Esophagus squamous epithelium (tissue), 5 donors: ENCODE results near the gene MSH4. TPM values are rescaled to one million over a fixed set of nuclear protein-coding genes. Genes with fewer than 3 reads are reported as not detected.

ENCODE experiments used
- DNase-seq: peaks from one replicate; lab custom pipeline; 2025; lab: John Stamatoyannopoulos, UW
- H3K27ac ChIP-seq, 4 donors: fragments of 200-600 bp; sonication (generic); one replicate each; pipeline ENCODE4 v1.5.1; 2016 to 2019; ENCODE audit warnings: mild to moderate bottlenecking in 1 of 4
- H3K27me3 ChIP-seq, 4 donors: fragments of 200-600 bp; sonication (generic); 1 replicate in 3 of 4; 2 replicates in 1 of 4; pipeline versions ENCODE4 v1.5.1 to v1.6.0; 2017 to 2021; ENCODE audit warnings: antibody characterized with exemption in 1 of 4
- H3K36me3 ChIP-seq, 3 donors: fragments of 200-600 bp; sonication (generic); one replicate each; pipeline ENCODE4 v1.5.1; 2016 to 2019
- H3K4me1 ChIP-seq, 3 donors: fragments of 200-600 bp; sonication (generic); one replicate each; pipeline ENCODE4 v1.5.1; 2017 to 2019
- H3K4me3 ChIP-seq, 4 donors: fragments of 200-600 bp; sonication (generic); 1 replicate in 3 of 4; 2 replicates in 1 of 4; pipeline ENCODE4 v1.5.1; 2016 to 2019; ENCODE audit warnings: mild to moderate bottlenecking in 2 of 4, moderate library complexity in 1 of 4
- H3K9me3 ChIP-seq, 3 donors: fragments of 200-600 bp; sonication (generic); one replicate each; pipeline ENCODE4 v1.5.1; 2016 to 2019
- POLR2A ChIP-seq, 4 donors: fragments of 450-650 bp; IDR thresholded peaks; one replicate each; pipeline ENCODE4 v1.6.1; 2017; ENCODE audit warnings: antibody characterized with exemption in 4 of 4, mild to moderate bottlenecking in 4 of 4, moderate library complexity in 3 of 4
- WGBS, 2 donors: methylation state at CpG; one replicate each; pipeline ENCODE4 v1.1.5; 2018; 5-methylcytosine and 5-hydroxymethylcytosine counted together
- intact Hi-C: fragments of 100-400 bp; cut with DNase I; formaldehyde crosslinking; loops from one replicate; pipeline ENCODE4 v1.15.0; 2022
- total RNA-seq, 4 donors: library from RNA; depleted of rRNA; stranded (reverse); fragments of >200 nt; gene quantifications; one replicate each; pipeline ENCODE4 v1.1.0, GENCODE V29; 2016
- TF ChIP-seq, protein P1 (sequence below), 6 experiments: fragments of 450-650 bp in 4 of 6; fragments of 200-600 bp in 2 of 6; sonication (generic) in 2 of 6; IDR thresholded peaks; one replicate each; pipeline ENCODE4 v1.5.1; 2016 to 2019; ENCODE audit warnings: antibody characterized with exemption in 6 of 6, mild to moderate bottlenecking in 4 of 6, moderate library complexity in 4 of 6
- donor health status: DM: yes; HTN: yes; CAD: no.

The MSH4 gene
- total RNA-seq, 4 donors from 2014 or later: 0.35 to 0.38 TPM; not detected in 2

DNA sequence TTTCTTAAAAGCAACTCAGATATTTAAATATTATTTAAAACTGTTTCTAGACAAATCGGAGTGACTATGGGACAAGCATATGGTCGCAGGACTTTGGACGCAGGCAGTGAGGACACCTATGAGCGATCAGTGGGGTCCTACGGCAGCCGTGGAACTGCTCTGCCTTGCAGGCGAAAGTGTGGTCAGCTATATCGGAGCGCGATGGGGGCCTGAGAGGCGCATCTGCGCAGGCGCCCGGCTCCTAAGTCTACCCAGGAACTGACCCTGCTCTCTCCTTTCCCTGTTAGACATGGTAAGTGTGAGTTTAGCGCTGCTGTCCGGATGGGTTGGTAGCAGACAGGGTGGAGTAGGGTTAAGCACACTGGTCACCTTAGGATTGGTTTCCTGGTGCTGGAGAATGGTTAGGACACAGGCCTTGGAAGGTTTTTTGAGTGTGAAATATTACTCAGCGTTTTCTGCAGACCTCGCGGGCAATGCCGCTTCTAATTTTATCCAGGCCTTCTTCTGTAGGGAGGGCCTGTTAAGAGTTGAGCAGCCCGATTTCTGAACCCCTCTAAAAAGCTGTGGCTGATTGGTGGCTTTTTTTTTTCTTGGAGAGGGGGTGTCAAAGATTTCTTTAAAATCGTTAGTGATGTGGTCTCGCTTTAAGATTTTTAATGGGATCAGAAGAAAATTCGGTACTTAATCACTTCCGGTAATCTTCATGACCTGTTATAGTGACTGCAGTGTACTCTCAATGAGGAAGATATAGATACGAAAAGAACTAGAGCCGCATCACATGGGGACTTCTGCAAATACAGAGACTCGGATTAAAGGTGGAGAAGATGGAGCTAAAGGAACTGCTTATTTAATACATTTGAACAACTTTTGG lies 10.5 kb upstream of the MSH4 start, which contains the start of gene RABGGTB:
TSS of gene RABGGTB (plus strand) at position 274 of the 871 bp plus-strand sequence. CDS start at position 290, 16 bp downstream.
- peak within 1 kb of the TSS; percentile 66 to 85 (median 78) for H3K4me3 ChIP-seq
- peak; percentile 76 for DNase-seq
- intact Hi-C loops: no loop called here

DNA sequence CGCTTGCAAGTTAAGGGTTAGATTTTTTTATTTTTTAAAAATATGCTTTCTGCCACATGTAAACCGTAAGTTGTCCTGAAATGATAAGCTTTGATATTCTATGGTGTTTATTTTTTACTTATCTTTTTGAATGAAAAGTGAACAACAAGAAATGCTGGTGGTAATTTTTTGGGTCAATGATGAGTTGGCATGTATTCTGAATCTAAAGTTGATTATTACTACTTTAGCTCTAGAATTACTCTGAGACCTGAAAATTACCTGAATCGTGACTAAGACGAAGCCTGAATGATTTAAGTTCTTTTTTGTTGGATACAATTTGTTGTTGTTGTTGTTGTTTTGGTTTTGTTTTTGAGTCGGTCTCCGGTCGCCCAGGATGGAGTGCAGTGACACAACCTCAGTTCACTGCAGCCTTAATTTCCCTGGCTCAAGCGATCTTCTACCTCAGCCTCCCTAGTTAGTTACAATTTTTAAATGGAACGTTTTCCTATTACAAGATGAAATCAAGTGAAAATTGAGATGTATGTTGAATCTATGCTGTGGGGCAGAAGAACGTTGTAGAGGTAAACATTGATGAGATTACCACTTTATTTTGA lies 9.7 kb upstream of the MSH4 start:
- TF ChIP-seq, protein P1, sequence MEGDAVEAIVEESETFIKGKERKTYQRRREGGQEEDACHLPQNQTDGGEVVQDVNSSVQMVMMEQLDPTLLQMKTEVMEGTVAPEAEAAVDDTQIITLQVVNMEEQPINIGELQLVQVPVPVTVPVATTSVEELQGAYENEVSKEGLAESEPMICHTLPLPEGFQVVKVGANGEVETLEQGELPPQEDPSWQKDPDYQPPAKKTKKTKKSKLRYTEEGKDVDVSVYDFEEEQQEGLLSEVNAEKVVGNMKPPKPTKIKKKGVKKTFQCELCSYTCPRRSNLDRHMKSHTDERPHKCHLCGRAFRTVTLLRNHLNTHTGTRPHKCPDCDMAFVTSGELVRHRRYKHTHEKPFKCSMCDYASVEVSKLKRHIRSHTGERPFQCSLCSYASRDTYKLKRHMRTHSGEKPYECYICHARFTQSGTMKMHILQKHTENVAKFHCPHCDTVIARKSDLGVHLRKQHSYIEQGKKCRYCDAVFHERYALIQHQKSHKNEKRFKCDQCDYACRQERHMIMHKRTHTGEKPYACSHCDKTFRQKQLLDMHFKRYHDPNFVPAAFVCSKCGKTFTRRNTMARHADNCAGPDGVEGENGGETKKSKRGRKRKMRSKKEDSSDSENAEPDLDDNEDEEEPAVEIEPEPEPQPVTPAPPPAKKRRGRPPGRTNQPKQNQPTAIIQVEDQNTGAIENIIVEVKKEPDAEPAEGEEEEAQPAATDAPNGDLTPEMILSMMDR (IDR thresholded peaks at IDR 0.05): no peak
- no peak for TF ChIP-seq POLR2A (IDR thresholded peaks at IDR 0.05)
- Histone ChIP-seq H3K27ac (peak overlapping the region; percentile 1 to 92 (median 85)), H3K27me3 (no peaks in the 10 kb centered on the region), H3K36me3 (peaks cover 0 to 33% (median 6%) of the 10 kb centered on the region in 3 donors), H3K9me3 (no peaks in the 10 kb centered on the region), H3K4me1 (peaks cover 17 to 61% (median 40%) of the 10 kb centered on the region in 3 donors), H3K4me3 (peak overlapping the region; percentile 66 to 85 (median 78))
- DNase-seq: no peak
- 0 to 3% methylated on average over 10 of the region's 10 CpGs for WGBS, 2 donors
- intact Hi-C loops: no loop called here

More for the DNA sequence above, 10.5 kb upstream of the MSH4 start, which contains the start of gene RABGGTB:
- H3K9me3 ChIP-seq: no peaks in the 10 kb centered on the region
- H3K36me3 ChIP-seq: peaks cover 0 to 25% (median 0%) of the 10 kb centered on the region in 3 donors
- TF ChIP-seq, protein P1 (IDR thresholded peaks at IDR 0.05): no peak
- peak in 3 of 4 donors; percentile 64 to 87 (median 74) for TF ChIP-seq POLR2A (IDR thresholded peaks at IDR 0.05)
- no peaks in the 10 kb centered on the region for H3K27me3 ChIP-seq
- 0% methylated on average over 12 to 25 of the region's 28 CpGs for WGBS, 2 donors
- peak within 1 kb of the TSS; percentile 80 to 92 (median 90) for H3K27ac ChIP-seq
- peaks cover 17 to 53% (median 40%) of the 10 kb centered on the region in 3 donors for H3K4me1 ChIP-seq

- Histone ChIP-seq H3K36me3 (peaks cover 0 to 38% (median 11%) of the 10 kb centered on the region in 3 donors), H3K27ac (peak overlapping the region in 3 of 4 donors; percentile 80 to 92 (median 90)), H3K4me3 (peak overlapping the region; percentile 66 to 85 (median 78)), H3K27me3 (no peaks in the 10 kb centered on the region), H3K4me1 (peaks cover 17 to 61% (median 40%) of the 10 kb centered on the region in 3 donors), H3K9me3 (no peaks in the 10 kb centered on the region)
- TF ChIP-seq, protein P1 (IDR thresholded peaks at IDR 0.05): no peak
- TF ChIP-seq POLR2A (IDR thresholded peaks at IDR 0.05): no peak
- intact Hi-C loops: no loop called here
- no peak for DNase-seq
- WGBS, 2 donors: 6 to 17% methylated on average over 4 of the region's 4 CpGs
These were observed 9.2 kb upstream of the MSH4 start for GRCh38 chr1:75787524-75787923.

- peak overlapping the region in 1 of 4 donors; percentile 10 for H3K4me3 ChIP-seq
These were observed 6.7 kb upstream of the MSH4 start for GRCh38 chr1:75789988-75790387.

More at GRCh38 chr1:75789988-75790387, 6.7 kb upstream of the MSH4 start:
- Histone ChIP-seq H3K27ac (peak overlapping the region in 2 of 4 donors; percentile 20 to 57), H3K36me3 (peaks cover 7 to 63% (median 28%) of the 10 kb centered on the region in 3 donors), H3K4me1 (peaks cover 17 to 73% (median 39%) of the 10 kb centered on the region in 3 donors), H3K9me3 (no peaks in the 10 kb centered on the region), H3K27me3 (no peaks in the 10 kb centered on the region)
- intact Hi-C loops: no loop called here
- TF ChIP-seq, protein P1 (IDR thresholded peaks at IDR 0.05): no peak
- TF ChIP-seq POLR2A (IDR thresholded peaks at IDR 0.05): no peak
- no peak for DNase-seq
